Measurements from ENCODE around the gene OSBPL3. TPM values are rescaled to one million over a fixed set of nuclear protein-coding genes. Genes with fewer than 3 reads are reported as not detected.

OSBPL3 gene
- total and polyA plus RNA-seq, 4 experiments from 2014 or later: 6.9 to 72.7 (median 40.5) TPM

DNA sequence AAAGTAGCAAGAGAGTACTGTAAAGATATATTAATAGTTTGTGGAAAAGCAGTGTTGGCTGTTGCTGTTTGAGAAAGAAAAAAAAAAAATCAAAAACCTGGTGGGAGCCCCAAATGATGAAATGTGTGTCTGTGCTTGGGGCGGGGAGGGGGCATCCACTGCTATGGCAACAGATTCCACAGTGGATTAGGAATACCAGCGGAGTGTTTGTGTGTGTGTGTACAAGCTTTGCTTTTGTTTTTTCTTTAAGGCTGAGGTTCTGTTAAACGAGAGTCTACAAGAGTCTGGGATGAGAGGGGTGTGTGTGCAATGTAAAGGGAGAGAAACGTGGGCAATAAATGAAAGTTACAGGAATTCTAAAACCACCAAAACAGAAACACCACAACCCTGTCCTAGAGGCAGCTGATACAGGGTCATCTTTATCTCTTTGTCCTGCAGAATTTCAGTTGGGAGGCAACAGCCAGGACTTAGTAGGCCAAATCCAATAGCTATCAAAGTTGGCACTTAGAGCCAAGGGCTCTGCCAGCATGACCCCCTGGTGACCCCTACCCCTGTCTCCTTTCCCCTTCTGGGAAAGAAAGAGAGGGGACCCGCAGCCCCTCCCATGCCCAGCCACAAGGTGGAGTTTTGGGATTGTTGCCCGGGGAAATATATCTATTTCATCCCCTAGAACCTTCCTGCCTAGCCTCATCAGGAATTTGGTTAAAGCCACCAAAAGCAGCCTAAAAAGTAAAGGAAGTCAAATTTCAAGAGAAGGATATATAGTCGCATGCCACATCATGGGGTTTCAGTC, 85.4 kb downstream of the OSBPL3 start:
- ChIA-PET POLR2A (ENCODE audit: partially characterized antibody) (interaction anchor here (1.4 kb wide), 1 partner anchor 86 kb away, joined by 4 read pairs; no protein-coding TSS in a partner anchor), CTCF (ENCODE audit: partially characterized antibody) (interaction anchor here (0.6 to 1.7 kb wide), 8 partner anchors 15 to 220 kb away, joined by 3 to 8 read pairs (median 4); no protein-coding TSS in a partner anchor)
- Mint-ChIP-seq H3K27ac (peak overlapping the region in 5 of 7 donors; percentile 1 to 78 (median 53)), H3K4me1 (peaks cover 24 to 59% (median 40%) of the 10 kb centered on the region in 4 donors), H3K27me3 (no peaks in the 10 kb centered on the region), H3K9me3 (no peaks in the 10 kb centered on the region), H3K4me3 (no peak overlapping the region), H3K36me3 (peaks cover 22 to 27% of the 10 kb centered on the region in 2 donors)
- DNase-seq: no peak
- H3K36me3 ChIP-seq (ENCODE audit: insufficient read depth, low read length): no peaks in the 10 kb centered on the region
- peaks cover 37% of the 10 kb centered on the region for H3K4me1 ChIP-seq (ENCODE audit: insufficient read depth, low read length)
- intact Hi-C loops (cut with micrococcal nuclease): no loop called here
- no peak overlapping the region for H3K27ac ChIP-seq (ENCODE audit: low read depth, low read length)
- H3K4me3 ChIP-seq (ENCODE audit: low read length in 2 of 2): no peak overlapping the region
- no peaks in the 10 kb centered on the region for H3K27me3 ChIP-seq (ENCODE audit: insufficient read depth, low read length)
- no peaks in the 10 kb centered on the region for H3K9me3 ChIP-seq (ENCODE audit: control insufficient read depth in 1 of 2, low read length in 2 of 2)

DNA sequence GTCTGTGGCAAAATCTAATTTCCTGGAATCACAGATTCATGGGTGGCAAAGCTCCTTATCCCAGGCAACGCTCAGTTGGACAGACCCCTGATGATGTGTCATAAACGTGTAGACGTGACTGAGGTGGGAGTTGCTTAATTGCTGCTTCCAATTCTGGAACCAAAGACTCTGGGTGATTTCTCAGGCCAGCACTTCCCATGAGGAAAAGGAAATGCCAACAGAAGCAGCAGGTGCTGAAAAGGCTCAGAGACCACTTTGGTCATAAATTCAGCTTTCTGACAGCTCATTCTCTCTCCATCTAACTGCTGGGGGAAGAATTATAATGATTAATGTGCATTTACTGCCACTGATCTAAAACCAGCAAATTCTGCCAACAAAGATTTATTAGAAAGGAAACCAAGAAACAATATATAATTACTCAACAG, 88.7 kb downstream of the OSBPL3 start:
- H3K27me3 Mint-ChIP-seq: no peaks in the 10 kb centered on the region
- DNase-seq: no peak
- ChIA-PET CTCF (ENCODE audit: partially characterized antibody) (interaction anchor here (0.8 to 1.5 kb wide), 4 partner anchors 71 to 202 kb away, joined by 3 to 6 read pairs (median 3); no protein-coding TSS in a partner anchor), POLR2A (ENCODE audit: partially characterized antibody) (interaction anchor here (0.8 to 1.1 kb wide), 2 partner anchors 10 to 91 kb away, joined by 3 read pairs; no protein-coding TSS in a partner anchor)
- Histone ChIP-seq H3K9me3 (ENCODE audit: control insufficient read depth in 1 of 2, low read length in 2 of 2) (no peaks in the 10 kb centered on the region), H3K4me3 (ENCODE audit: low read length in 2 of 2) (no peak overlapping the region), H3K4me1 (ENCODE audit: insufficient read depth, low read length) (peaks cover 11% of the 10 kb centered on the region), H3K36me3 (ENCODE audit: insufficient read depth, low read length) (no peaks in the 10 kb centered on the region), H3K27ac (ENCODE audit: low read depth, low read length) (no peak overlapping the region), H3K27me3 (ENCODE audit: insufficient read depth, low read length) (no peaks in the 10 kb centered on the region)
- intact Hi-C loops (cut with micrococcal nuclease): no loop called here
- H3K4me1 Mint-ChIP-seq: peaks cover 9 to 45% (median 22%) of the 10 kb centered on the region in 4 donors
- H3K36me3 Mint-ChIP-seq: peaks cover 33 to 43% of the 10 kb centered on the region in 2 donors
- no peak overlapping the region for H3K27ac Mint-ChIP-seq
- H3K9me3 Mint-ChIP-seq: no peaks in the 10 kb centered on the region
- H3K4me3 Mint-ChIP-seq: no peak overlapping the region

DNA sequence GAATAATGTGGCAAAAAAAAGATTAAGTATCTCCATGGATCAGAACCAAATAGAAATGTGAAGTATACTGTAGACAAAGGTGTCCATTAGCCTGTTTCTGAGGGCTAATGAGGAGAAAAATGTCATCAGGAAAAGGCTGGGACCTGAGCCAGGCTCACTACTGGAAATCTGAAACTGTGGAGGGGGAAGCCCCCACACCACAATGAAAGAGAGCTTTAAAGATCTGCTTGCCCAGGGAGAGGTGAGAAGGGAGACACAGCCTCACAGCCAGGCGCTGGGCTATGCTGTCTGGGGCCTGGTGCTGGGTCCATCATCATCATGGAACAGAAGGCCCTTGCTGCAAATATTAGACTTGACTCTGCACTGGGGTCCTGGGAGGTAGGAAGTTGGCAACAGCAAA, 90.4 kb downstream of the OSBPL3 start:
- H3K4me1 ChIP-seq (ENCODE audit: insufficient read depth, low read length): no peaks in the 10 kb centered on the region
- ChIA-PET CTCF (ENCODE audit: partially characterized antibody) (interaction anchor here (0.7 to 1.4 kb wide), 2 partner anchors 69 to 89 kb away, joined by 3 to 4 read pairs; no protein-coding TSS in a partner anchor), POLR2A (ENCODE audit: partially characterized antibody) (interaction anchor here (0.8 kb wide), 1 partner anchor 53 kb away, joined by 3 read pairs; no protein-coding TSS in a partner anchor)
- no peak overlapping the region for H3K27ac ChIP-seq (ENCODE audit: low read depth, low read length)
- Mint-ChIP-seq H3K4me3 (no peak overlapping the region), H3K36me3 (peaks cover 45 to 55% of the 10 kb centered on the region in 2 donors), H3K4me1 (peaks cover 2 to 38% (median 12%) of the 10 kb centered on the region in 4 donors), H3K27ac (peak overlapping the region in 1 of 7 donors; percentile 18), H3K27me3 (no peaks in the 10 kb centered on the region), H3K9me3 (no peaks in the 10 kb centered on the region)
- H3K36me3 ChIP-seq (ENCODE audit: insufficient read depth, low read length): no peaks in the 10 kb centered on the region
- no peaks in the 10 kb centered on the region for H3K27me3 ChIP-seq (ENCODE audit: insufficient read depth, low read length)
- no peaks in the 10 kb centered on the region for H3K9me3 ChIP-seq (ENCODE audit: control insufficient read depth in 1 of 2, low read length in 2 of 2)
- intact Hi-C loops (cut with micrococcal nuclease): no loop called here
- DNase-seq: no peak
- no peak overlapping the region for H3K4me3 ChIP-seq (ENCODE audit: low read length in 2 of 2)

DNA sequence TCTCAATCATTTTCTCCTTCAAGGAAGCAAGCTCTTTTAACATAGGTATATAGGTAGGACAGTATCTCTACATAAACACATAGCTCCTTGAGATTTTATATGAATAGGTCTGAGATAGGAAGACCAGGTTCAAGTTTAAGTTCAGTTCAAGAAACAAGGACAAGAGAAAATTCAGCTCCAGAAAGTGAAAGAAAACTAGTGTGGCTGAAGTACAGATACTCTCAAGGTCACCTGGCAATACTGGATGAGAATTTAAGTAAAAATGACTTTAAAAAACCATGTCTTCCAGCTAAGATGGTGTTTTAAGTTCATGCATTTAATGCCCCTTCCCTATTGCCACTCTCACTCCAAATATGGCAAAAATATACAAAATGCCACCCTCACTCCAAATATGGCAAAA, 91.3 kb downstream of the OSBPL3 start:
- H3K4me1 ChIP-seq (ENCODE audit: insufficient read depth, low read length): no peaks in the 10 kb centered on the region
- no peaks in the 10 kb centered on the region for H3K9me3 ChIP-seq (ENCODE audit: control insufficient read depth in 1 of 2, low read length in 2 of 2)
- intact Hi-C loops (cut with micrococcal nuclease): no loop called here
- POLR2A ChIA-PET (ENCODE audit: partially characterized antibody): no interaction called here
- DNase-seq: no peak
- Mint-ChIP-seq H3K4me1 (peaks cover 3 to 36% (median 10%) of the 10 kb centered on the region in 4 donors), H3K9me3 (no peaks in the 10 kb centered on the region), H3K4me3 (no peak overlapping the region), H3K27me3 (no peaks in the 10 kb centered on the region), H3K27ac (no peak overlapping the region), H3K36me3 (peaks cover 52 to 60% of the 10 kb centered on the region in 2 donors)
- H3K27me3 ChIP-seq (ENCODE audit: insufficient read depth, low read length): no peaks in the 10 kb centered on the region
- H3K4me3 ChIP-seq (ENCODE audit: low read length in 2 of 2): no peak overlapping the region
- H3K36me3 ChIP-seq (ENCODE audit: insufficient read depth, low read length): no peaks in the 10 kb centered on the region
- H3K27ac ChIP-seq (ENCODE audit: low read depth, low read length): no peak overlapping the region
- CTCF ChIA-PET (ENCODE audit: partially characterized antibody): interaction anchor here (0.8 to 2.4 kb wide), 4 partner anchors 68 to 181 kb away, joined by 3 to 7 read pairs (median 4); no protein-coding TSS in a partner anchor

DNA sequence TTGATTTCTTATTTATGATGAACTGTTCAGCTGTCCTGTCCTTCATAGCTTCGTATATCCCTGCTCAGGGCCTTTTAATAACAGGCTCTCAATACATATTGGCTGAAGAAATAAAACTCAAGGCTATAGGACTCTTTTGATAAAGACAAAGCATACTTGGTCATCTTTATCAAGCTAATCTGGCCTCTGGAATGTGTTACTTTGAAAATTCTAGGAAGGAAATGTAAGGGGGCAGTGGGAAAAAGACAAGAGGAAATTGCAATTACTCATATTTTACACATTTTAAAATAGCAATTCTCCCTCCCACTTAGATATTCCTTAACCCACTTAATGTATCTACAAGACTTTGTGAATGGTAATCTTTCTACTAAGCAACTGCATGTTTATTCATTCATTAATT, 94.3 kb downstream of the OSBPL3 start:
- no peak overlapping the region for H3K4me3 ChIP-seq (ENCODE audit: low read length in 2 of 2)
- ChIA-PET POLR2A (ENCODE audit: partially characterized antibody) (no interaction called here), CTCF (ENCODE audit: partially characterized antibody) (interaction anchor here (0.8 to 1.5 kb wide), 4 partner anchors 8 to 213 kb away, joined by 3 to 4 read pairs (median 4); no protein-coding TSS in a partner anchor)
- Mint-ChIP-seq H3K4me1 (peaks cover 11 to 44% (median 19%) of the 10 kb centered on the region in 4 donors), H3K36me3 (peaks cover 47 to 51% of the 10 kb centered on the region in 2 donors), H3K9me3 (no peaks in the 10 kb centered on the region), H3K27me3 (no peaks in the 10 kb centered on the region), H3K4me3 (no peak overlapping the region), H3K27ac (peak overlapping the region in 1 of 7 donors; percentile 20)
- no peaks in the 10 kb centered on the region for H3K36me3 ChIP-seq (ENCODE audit: insufficient read depth, low read length)
- peaks cover 10% of the 10 kb centered on the region for H3K4me1 ChIP-seq (ENCODE audit: insufficient read depth, low read length)
- no peaks in the 10 kb centered on the region for H3K27me3 ChIP-seq (ENCODE audit: insufficient read depth, low read length)
- H3K27ac ChIP-seq (ENCODE audit: low read depth, low read length): no peak overlapping the region
- H3K9me3 ChIP-seq (ENCODE audit: control insufficient read depth in 1 of 2, low read length in 2 of 2): no peaks in the 10 kb centered on the region
- intact Hi-C loops (cut with micrococcal nuclease): no loop called here
- DNase-seq: no peak

DNA sequence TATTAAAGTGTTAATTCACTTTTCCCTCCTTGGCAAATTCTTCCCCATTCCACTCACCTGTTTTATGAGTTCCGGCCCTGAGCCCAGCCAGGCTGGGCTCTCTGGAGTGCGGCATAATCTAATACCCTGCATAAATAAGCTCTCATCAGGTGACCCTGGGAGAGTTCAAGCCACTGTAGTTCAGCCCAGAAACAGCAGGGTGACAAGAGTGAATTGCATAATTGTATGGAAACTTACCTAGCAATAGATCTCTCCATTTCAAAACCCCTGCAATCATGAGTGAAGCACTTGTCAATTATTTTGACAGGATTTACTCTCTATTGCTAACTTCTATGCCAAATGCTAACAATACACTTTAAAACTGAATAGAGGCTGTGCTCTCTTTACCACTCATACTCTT, 94.7 kb downstream of the OSBPL3 start:
- Mint-ChIP-seq H3K4me3 (no peak overlapping the region), H3K4me1 (peaks cover 11 to 44% (median 20%) of the 10 kb centered on the region in 4 donors), H3K9me3 (no peaks in the 10 kb centered on the region), H3K36me3 (peaks cover 44 to 48% of the 10 kb centered on the region in 2 donors), H3K27ac (no peak overlapping the region), H3K27me3 (no peaks in the 10 kb centered on the region)
- intact Hi-C loops (cut with micrococcal nuclease): no loop called here
- Histone ChIP-seq H3K4me1 (ENCODE audit: insufficient read depth, low read length) (peaks cover 10% of the 10 kb centered on the region), H3K27ac (ENCODE audit: low read depth, low read length) (no peak overlapping the region), H3K4me3 (ENCODE audit: low read length in 2 of 2) (no peak overlapping the region), H3K27me3 (ENCODE audit: insufficient read depth, low read length) (no peaks in the 10 kb centered on the region), H3K36me3 (ENCODE audit: insufficient read depth, low read length) (no peaks in the 10 kb centered on the region), H3K9me3 (ENCODE audit: control insufficient read depth in 1 of 2, low read length in 2 of 2) (no peaks in the 10 kb centered on the region)
- ChIA-PET POLR2A (ENCODE audit: partially characterized antibody) (no interaction called here), CTCF (ENCODE audit: partially characterized antibody) (interaction anchor here (1.3 to 1.7 kb wide), 3 partner anchors 65 to 213 kb away, joined by 3 to 5 read pairs (median 4); no protein-coding TSS in a partner anchor)
- DNase-seq: no peak

DNA sequence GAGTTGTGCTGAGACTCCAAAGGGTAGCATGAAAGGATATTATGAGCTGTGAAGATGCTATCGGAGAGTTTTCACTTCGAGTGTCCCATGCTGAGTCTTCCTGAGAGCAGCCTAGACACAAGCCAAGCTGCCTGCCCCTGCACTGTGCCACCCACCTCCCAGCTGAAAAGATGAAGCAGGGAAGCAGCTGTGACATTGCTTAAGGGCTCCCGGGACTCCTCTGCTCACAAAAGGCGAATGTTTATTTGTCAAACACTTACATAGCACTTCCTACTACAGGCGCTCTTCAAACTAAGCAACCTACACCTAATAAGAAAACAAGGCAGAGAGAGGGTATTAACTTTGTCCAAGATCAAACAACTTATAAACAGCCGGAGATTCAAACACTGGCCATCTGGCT, 95.6 kb downstream of the OSBPL3 start:
- H3K4me1 Mint-ChIP-seq: peaks cover 13 to 39% (median 24%) of the 10 kb centered on the region in 4 donors
- intact Hi-C loops (cut with micrococcal nuclease): no loop called here
- H3K27ac Mint-ChIP-seq: no peak overlapping the region
- peaks cover 38 to 39% of the 10 kb centered on the region in 2 donors for H3K36me3 Mint-ChIP-seq
- Histone ChIP-seq H3K9me3 (ENCODE audit: control insufficient read depth in 1 of 2, low read length in 2 of 2) (no peaks in the 10 kb centered on the region), H3K36me3 (ENCODE audit: insufficient read depth, low read length) (no peaks in the 10 kb centered on the region), H3K4me3 (ENCODE audit: low read length in 2 of 2) (no peak overlapping the region), H3K27ac (ENCODE audit: low read depth, low read length) (no peak overlapping the region), H3K27me3 (ENCODE audit: insufficient read depth, low read length) (no peaks in the 10 kb centered on the region), H3K4me1 (ENCODE audit: insufficient read depth, low read length) (peaks cover 10% of the 10 kb centered on the region)
- H3K9me3 Mint-ChIP-seq: no peaks in the 10 kb centered on the region
- CTCF ChIA-PET (ENCODE audit: partially characterized antibody): interaction anchor here (1.7 to 1.9 kb wide), 2 partner anchors 63 to 209 kb away, joined by 5 to 6 read pairs; no protein-coding TSS in a partner anchor
- no peaks in the 10 kb centered on the region for H3K27me3 Mint-ChIP-seq
- no peak overlapping the region for H3K4me3 Mint-ChIP-seq
- no peak for DNase-seq
- POLR2A ChIA-PET (ENCODE audit: partially characterized antibody): interaction anchor here (1.9 kb wide), 1 partner anchor 95 kb away, joined by 5 read pairs; no protein-coding TSS in a partner anchor
